Esophagus (tissue), 2 donors: Measurements from ENCODE around the gene SLC22A5. TPM values are rescaled to one million over a fixed set of nuclear protein-coding genes. Genes with fewer than 3 reads are reported as not detected.

Experiments
- H3K27ac ChIP-seq, 2 donors: one replicate each; pipeline ENCODE4 v1.5.1; 2013; ENCODE audit warnings: low read depth in 2 of 2, mild to moderate bottlenecking in 2 of 2, inconsistent platforms in 1 of 2, low read length in 1 of 2, moderate library complexity in 1 of 2
- H3K27me3 ChIP-seq, 2 donors: one replicate each; pipeline ENCODE4 v1.6.1; 2013; ENCODE audit warnings: low read length in 2 of 2, control low read depth in 1 of 2, mild to moderate bottlenecking in 1 of 2; ENCODE audit not compliant: insufficient read depth in 2 of 2, control insufficient read depth in 1 of 2
- H3K36me3 ChIP-seq, 2 donors: one replicate each; pipeline ENCODE4 v1.6.1; 2013; ENCODE audit warnings: low read length in 1 of 2; ENCODE audit not compliant: control insufficient read depth in 2 of 2, insufficient read depth in 2 of 2
- H3K4me1 ChIP-seq, 2 donors: one replicate each; pipeline ENCODE4 v1.6.1; 2013; ENCODE audit warnings: low read length in 1 of 2; ENCODE audit not compliant: control insufficient read depth in 2 of 2, insufficient read depth in 2 of 2
- H3K4me3 ChIP-seq, 2 donors: one replicate each; pipeline ENCODE4 v1.5.1; 2013; ENCODE audit warnings: low read length in 2 of 2, mild to moderate bottlenecking in 2 of 2, low read depth in 1 of 2, moderate library complexity in 1 of 2
- H3K9me3 ChIP-seq, 2 donors: one replicate each; pipeline ENCODE4 v1.6.1; 2013; ENCODE audit warnings: mild to moderate bottlenecking in 2 of 2, low read depth in 1 of 2, low read length in 1 of 2, moderate library complexity in 1 of 2; ENCODE audit not compliant: control insufficient read depth in 2 of 2, insufficient read depth in 1 of 2
- WGBS, 2 donors: extraction: QIAGEN DNeasy Blood & Tissue Kit; methylation state at CpG; one replicate each; pipeline ENCODE4 v1.1.7; 2013; 5-methylcytosine and 5-hydroxymethylcytosine counted together
- polyA plus RNA-seq, 2 donors: library from polyadenylated mRNA; stranded (reverse); fragments of 200-250 nt; gene quantifications; one replicate each; pipeline ENCODE4 v1.2.3, GENCODE V29; 2013
- donor health status: healthy with polysubstance abuse.
- donor health status: Bipolar disorder and iron deficiency.

The SLC22A5 gene
- polyA plus RNA-seq, 2 donors = 3.0 to 4.1 TPM

- peaks cover 0 to 3% of the 10 kb centered on the region in 2 donors for H3K36me3 ChIP-seq
- WGBS, 2 donors = 43 to 50% methylated on average over 7 of the region's 7 CpGs
- H3K27ac ChIP-seq = peak overlapping the region in 1 of 2 donors; percentile 33
Measured at GRCh38 chr5:132363431-132364112, 5.9 kb upstream of the SLC22A5 start.

DNA sequence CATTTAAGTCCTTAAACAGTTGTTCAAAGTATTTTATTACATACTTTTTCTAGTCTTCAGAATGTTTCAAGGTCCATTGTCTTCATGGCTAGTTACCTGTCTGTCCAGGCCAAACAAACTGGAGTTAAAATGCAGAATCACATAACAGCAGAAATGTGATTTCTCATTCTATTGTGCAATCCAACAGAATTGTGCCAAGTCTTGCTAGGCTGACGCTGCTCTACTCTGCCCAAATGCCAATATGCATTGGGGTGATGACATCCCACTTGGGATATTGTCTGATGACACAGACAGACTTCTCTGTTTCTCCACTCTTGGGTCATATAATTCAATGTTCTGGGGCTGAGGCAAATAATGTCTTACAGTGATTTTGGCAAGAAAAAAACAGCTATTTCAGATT, 5.2 kb upstream of the SLC22A5 start:
- Histone ChIP-seq H3K9me3 (no peaks in the 10 kb centered on the region), H3K4me3 (no peak overlapping the region), H3K27ac (no peak overlapping the region), H3K36me3 (no peaks in the 10 kb centered on the region), H3K4me1 (peaks cover 0 to 6% of the 10 kb centered on the region in 2 donors), H3K27me3 (no peaks in the 10 kb centered on the region)
- 26 to 34% methylated on average over 1 of the region's 1 CpG for WGBS, 2 donors

More at GRCh38 chr5:132363431-132364112, 5.9 kb upstream of the SLC22A5 start:
- Histone ChIP-seq H3K9me3 (no peaks in the 10 kb centered on the region), H3K4me1 (peaks cover 0 to 6% of the 10 kb centered on the region in 2 donors), H3K27me3 (no peaks in the 10 kb centered on the region), H3K4me3 (no peak overlapping the region)

GRCh38 chr5:132365213-132365612, 4.3 kb upstream of the SLC22A5 start:
- WGBS, 2 donors = 87 to 91% methylated on average over 6 of the region's 6 CpGs
- no peaks in the 10 kb centered on the region for H3K9me3 ChIP-seq
- no peaks in the 10 kb centered on the region for H3K36me3 ChIP-seq
- H3K27me3 ChIP-seq = no peaks in the 10 kb centered on the region
- H3K4me3 ChIP-seq = no peak overlapping the region
- H3K27ac ChIP-seq = no peak overlapping the region
- H3K4me1 ChIP-seq = peaks cover under 1 to 8% of the 10 kb centered on the region in 2 donors

DNA sequence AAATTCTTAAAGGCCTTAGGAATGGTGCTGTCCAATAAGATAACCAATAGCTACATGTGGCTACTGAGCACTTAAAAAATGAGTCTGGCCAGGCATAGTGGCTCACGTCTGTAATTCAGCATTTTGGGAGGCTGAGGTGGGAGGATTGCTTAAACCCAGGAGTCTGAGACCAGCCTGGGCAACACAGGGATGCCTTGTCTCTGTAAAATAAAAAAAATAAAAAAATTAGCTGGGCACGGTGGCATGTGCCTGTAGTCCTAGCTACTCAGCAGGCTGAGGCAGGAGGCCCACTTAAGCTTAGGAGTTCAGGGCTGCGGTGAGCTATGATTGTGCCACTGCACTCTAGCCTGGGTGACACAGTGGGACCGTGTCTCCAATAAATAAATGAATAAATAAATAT, 1.3 kb upstream of the SLC22A5 start:
- no peaks in the 10 kb centered on the region for H3K36me3 ChIP-seq
- 80 to 88% methylated on average over 4 of the region's 4 CpGs for WGBS, 2 donors
- peaks cover 7 to 9% of the 10 kb centered on the region in 2 donors for H3K4me1 ChIP-seq
- no peaks in the 10 kb centered on the region for H3K27me3 ChIP-seq
- no peak overlapping the region for H3K27ac ChIP-seq
- no peaks in the 10 kb centered on the region for H3K9me3 ChIP-seq
- H3K4me3 ChIP-seq = no peak overlapping the region

DNA sequence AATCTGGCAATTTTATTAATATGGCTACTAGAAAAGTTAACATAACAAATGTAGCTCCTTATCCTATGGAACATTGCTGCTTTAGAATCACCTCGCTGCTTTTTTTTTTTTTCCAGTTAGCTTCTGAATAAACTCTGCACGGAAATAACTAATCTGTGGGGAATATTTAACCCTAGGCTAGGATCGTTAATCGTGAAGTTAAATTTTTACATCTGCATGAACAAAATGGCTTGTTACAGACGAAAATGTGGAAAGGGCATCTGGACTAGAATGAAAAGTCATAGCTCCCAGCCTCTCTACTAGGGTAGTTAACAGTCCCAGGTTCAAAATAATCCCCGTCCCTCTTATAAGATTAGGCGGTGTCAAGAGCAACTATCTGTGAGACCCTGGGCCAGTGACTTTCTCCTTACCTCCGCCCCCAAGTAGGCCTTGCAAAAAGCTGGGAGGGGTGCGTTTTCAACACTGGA, 470 bp upstream of the SLC22A5 start:
- 8 to 17% methylated on average over 9 of the region's 9 CpGs for WGBS, 2 donors
- H3K4me3 ChIP-seq = peak overlapping the region; percentile 65 to 91
- H3K4me1 ChIP-seq = peaks cover 7 to 8% of the 10 kb centered on the region in 2 donors
- H3K36me3 ChIP-seq = no peaks in the 10 kb centered on the region
- H3K9me3 ChIP-seq = no peaks in the 10 kb centered on the region
- H3K27ac ChIP-seq = peak overlapping the region; percentile 86 to 87
- H3K27me3 ChIP-seq = no peaks in the 10 kb centered on the region

- Histone ChIP-seq H3K9me3 (no peaks in the 10 kb centered on the region), H3K36me3 (no peaks in the 10 kb centered on the region), H3K27me3 (no peaks in the 10 kb centered on the region), H3K4me3 (peak overlapping the region; percentile 65 to 91), H3K4me1 (peaks cover 6 to 7% of the 10 kb centered on the region in 2 donors), H3K27ac (peak overlapping the region; percentile 86 to 87)
- 12 to 16% methylated on average over 34 of the region's 34 CpGs for WGBS, 2 donors
Measured at GRCh38 chr5:132370181-132370970, 866 bp downstream of the SLC22A5 start.

DNA sequence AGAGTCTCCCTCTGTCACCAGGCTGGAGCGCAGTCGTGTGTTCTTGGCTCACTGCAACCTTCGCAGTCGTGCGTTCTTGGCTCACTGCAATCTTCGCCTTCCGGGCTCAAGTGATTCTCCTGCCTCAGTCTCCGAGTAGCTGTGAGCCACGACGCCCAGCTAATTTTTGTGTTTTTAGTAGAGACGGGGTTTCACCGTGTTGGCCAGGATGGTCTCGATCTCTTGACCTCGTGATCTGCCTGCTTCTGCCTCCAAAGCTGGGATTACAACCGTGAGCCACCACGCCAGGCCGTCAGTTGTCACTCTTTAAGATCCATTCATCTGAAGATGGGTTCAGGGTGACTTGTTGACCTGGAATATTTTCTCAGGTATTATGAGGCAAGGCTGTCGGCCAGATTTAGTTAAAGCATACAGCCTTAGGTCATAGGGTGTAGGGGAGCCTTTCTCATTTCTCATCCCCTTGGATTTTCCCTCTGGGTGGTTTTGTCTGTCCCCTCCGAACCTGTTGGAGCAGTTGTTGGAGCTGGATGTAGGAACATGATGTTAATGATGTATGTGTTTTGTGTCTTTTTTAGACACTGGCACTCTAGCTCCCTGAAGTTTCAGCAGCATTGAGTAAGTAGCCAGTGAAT, 1.6 kb downstream of the SLC22A5 start:
- Histone ChIP-seq H3K27ac (no peak overlapping the region), H3K4me3 (peak overlapping the region in 1 of 2 donors; percentile 65), H3K4me1 (peaks cover 6 to 7% of the 10 kb centered on the region in 2 donors), H3K9me3 (no peaks in the 10 kb centered on the region), H3K27me3 (no peaks in the 10 kb centered on the region), H3K36me3 (no peaks in the 10 kb centered on the region)
- 50 to 51% methylated on average over 19 of the region's 19 CpGs for WGBS, 2 donors

- Histone ChIP-seq H3K36me3 (no peaks in the 10 kb centered on the region), H3K9me3 (no peaks in the 10 kb centered on the region), H3K27ac (no peak overlapping the region), H3K4me1 (peaks cover 6 to 7% of the 10 kb centered on the region in 2 donors), H3K4me3 (no peak overlapping the region), H3K27me3 (no peaks in the 10 kb centered on the region)
- WGBS, 2 donors = 74 to 89% methylated on average over 5 of the region's 5 CpGs
Measured at GRCh38 chr5:132371603-132371994, 2.1 kb downstream of the SLC22A5 start.

DNA sequence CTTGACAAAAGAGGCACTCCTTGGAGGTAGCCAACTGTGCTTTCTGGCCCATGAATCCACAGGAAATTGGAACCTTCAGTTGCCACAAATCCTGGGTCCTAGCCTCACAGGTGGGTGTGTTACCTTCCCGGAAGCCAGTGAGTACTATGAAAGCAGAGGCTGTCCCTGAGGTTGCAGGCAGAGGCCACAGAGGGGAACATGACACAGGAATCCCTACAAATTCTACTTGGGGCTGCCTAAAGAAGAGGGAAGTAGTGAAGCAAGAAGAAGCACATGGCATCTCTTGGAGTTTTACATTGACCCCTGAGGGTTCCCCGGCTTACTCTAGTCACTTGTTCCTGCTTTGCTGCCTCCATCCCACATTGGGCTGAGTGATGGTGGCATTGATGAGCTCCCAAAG, 2.6 kb downstream of the SLC22A5 start:
- Histone ChIP-seq H3K27ac (no peak overlapping the region), H3K4me3 (no peak overlapping the region)

More for the DNA sequence above, 2.6 kb downstream of the SLC22A5 start:
- 67 to 69% methylated on average over 2 of the region's 2 CpGs for WGBS, 2 donors
- H3K27me3 ChIP-seq = no peaks in the 10 kb centered on the region
- no peaks in the 10 kb centered on the region for H3K36me3 ChIP-seq
- H3K4me1 ChIP-seq = peaks cover 6 to 7% of the 10 kb centered on the region in 2 donors
- no peaks in the 10 kb centered on the region for H3K9me3 ChIP-seq
